Measurements from ENCODE around the gene SUN3.

- TF ChIP-seq CTCF (conservative IDR thresholded peaks at IDR 0.05; ENCODE audit: low read depth, low read length) (no peak), POLR2A (IDR thresholded peaks at IDR 0.05; ENCODE audit: low read depth, low read length) (no peak), RFX5 (IDR thresholded peaks at IDR 0.05; ENCODE audit: low read depth, low read length) (no peak), BHLHE40 (IDR thresholded peaks at IDR 0.05; ENCODE audit: low read depth, low read length) (no peak)
These were observed 84.2 kb downstream of the SUN3 start for GRCh38 chr7:47944536-47945260.
